CD14-positive monocyte (primary cell): ENCODE results near the gene ZNF423. TPM values are rescaled to one million over a fixed set of nuclear protein-coding genes. Genes with fewer than 3 reads are reported as not detected.

Source experiments
- DNase-seq, 3 donors: peaks; one replicate each; pipeline ENCODE4 v3.0.0-alpha.2; 2011 to 2022
- H2AFZ ChIP-seq: 2 replicates; pipeline ENCODE4 v1.6.0; 2012; ENCODE audit warnings: mild to moderate bottlenecking, low read depth, low read length, inconsistent platforms; ENCODE audit not compliant: insufficient read depth, poor library complexity, severe bottlenecking
- H3K27ac ChIP-seq, 2 donors: 1 replicate in 1 of 2; 2 replicates in 1 of 2; pipeline ENCODE4 v1.5.1; 2012 to 2013; ENCODE audit warnings: low read length in 2 of 2, control low read depth in 1 of 2, inconsistent platforms in 1 of 2, low read depth in 1 of 2, mild to moderate bottlenecking in 1 of 2
- H3K27me3 ChIP-seq, 2 donors: one replicate each; pipeline versions ENCODE4 v1.6.0 to v1.6.1; 2011 to 2013; ENCODE audit warnings: low read length in 2 of 2; ENCODE audit not compliant: control insufficient read depth in 2 of 2, insufficient read depth in 2 of 2
- H3K36me3 ChIP-seq, 2 donors: replicated peaks in 1 of 2; 1 replicate in 1 of 2; 2 replicates in 1 of 2; pipeline versions ENCODE4 v1.5.1 to v1.6.1; 2012 to 2013; ENCODE audit warnings: low read length in 2 of 2, control low read depth in 1 of 2, inconsistent platforms in 1 of 2, mild to moderate bottlenecking in 1 of 2; ENCODE audit not compliant: insufficient read depth in 2 of 2, control insufficient read depth in 1 of 2
- H3K4me1 ChIP-seq, 2 donors: 1 replicate in 1 of 2; 2 replicates in 1 of 2; pipeline versions ENCODE4 v1.5.1 to v1.6.1; 2012 to 2013; ENCODE audit warnings: low read length in 2 of 2, control low read depth in 1 of 2, inconsistent platforms in 1 of 2, mild to moderate bottlenecking in 1 of 2, moderate library complexity in 1 of 2; ENCODE audit not compliant: insufficient read depth in 2 of 2, control insufficient read depth in 1 of 2
- H3K4me2 ChIP-seq: replicated peaks from 2 replicates; pipeline ENCODE3; 2012; ENCODE audit warnings: low read length, moderate library complexity, mild to moderate bottlenecking; ENCODE audit not compliant: poor library complexity, severe bottlenecking; ENCODE audit errors: extremely low read depth
- H3K4me3 ChIP-seq, 3 experiments: fragments of 200-600 bp in 1 of 3; sonication (generic) in 1 of 3; replicated peaks in 1 of 3; 1 replicate in 2 of 3; 2 replicates in 1 of 3; pipeline ENCODE4 v1.5.1; 2011 to 2013; ENCODE audit warnings: low read length in 3 of 3, mild to moderate bottlenecking in 3 of 3, control low read depth in 2 of 3, low read depth in 2 of 3, inconsistent platforms in 1 of 3, moderate library complexity in 1 of 3
- H3K79me2 ChIP-seq: 2 replicates; pipeline ENCODE4 v1.6.0; 2012; ENCODE audit warnings: mild to moderate bottlenecking, control low read depth, inconsistent platforms, low read length, moderate library complexity; ENCODE audit not compliant: insufficient read depth
- H3K9ac ChIP-seq: 2 replicates; pipeline ENCODE4 v1.6.0; 2017; ENCODE audit warnings: low read length, mild to moderate bottlenecking; ENCODE audit not compliant: insufficient read depth, poor library complexity, severe bottlenecking
- H3K9me3 ChIP-seq, 2 donors: replicated peaks in 1 of 2; 1 replicate in 1 of 2; 2 replicates in 1 of 2; pipeline versions ENCODE4 v1.5.1 to v1.6.1; 2012 to 2013; ENCODE audit warnings: low read length in 2 of 2, control low read depth in 1 of 2; ENCODE audit not compliant: control insufficient read depth in 1 of 2, insufficient read depth in 1 of 2
- H4K20me1 ChIP-seq: 2 replicates; pipeline ENCODE4 v1.6.0; 2012; ENCODE audit warnings: mild to moderate bottlenecking, low read length, control low read depth, moderate library complexity; ENCODE audit not compliant: insufficient read depth
- H3K27ac Mint-ChIP-seq, 7 donors: one replicate each; pipeline ENCODE4 v1.8.0; 2020; ENCODE audit warnings: mild to moderate bottlenecking in 7 of 7, mixed read lengths in 7 of 7, moderate library complexity in 6 of 7, inconsistent platforms in 2 of 7
- H3K27me3 Mint-ChIP-seq, 3 donors: one replicate each; pipeline ENCODE4 v1.8.0; 2021 to 2022; ENCODE audit warnings: low read depth in 3 of 3, mild to moderate bottlenecking in 3 of 3, mixed read lengths in 3 of 3, moderate library complexity in 3 of 3, inconsistent platforms in 1 of 3
- H3K36me3 Mint-ChIP-seq, 2 donors: one replicate each; pipeline ENCODE4 v1.8.0; 2020; ENCODE audit warnings: mixed read lengths in 2 of 2, inconsistent platforms in 1 of 2, mild to moderate bottlenecking in 1 of 2
- H3K4me1 Mint-ChIP-seq: one replicate; pipeline ENCODE4 v1.8.0; 2020; ENCODE audit warnings: mild to moderate bottlenecking, mixed read lengths
- H3K4me3 Mint-ChIP-seq, 2 donors: one replicate each; pipeline ENCODE4 v1.8.0; 2020; ENCODE audit warnings: mild to moderate bottlenecking in 2 of 2, mixed read lengths in 2 of 2, moderate library complexity in 1 of 2
- H3K9me3 Mint-ChIP-seq, 7 donors: one replicate each; pipeline ENCODE4 v1.8.0; 2020 to 2022; ENCODE audit warnings: mixed read lengths in 7 of 7, mild to moderate bottlenecking in 6 of 7, moderate library complexity in 6 of 7, inconsistent platforms in 2 of 7
- CTCF ChIP-seq: fragments of 200-600 bp; IDR thresholded peaks from one replicate; pipeline ENCODE4 v1.8.0; 2022; ENCODE audit warnings: antibody characterized with exemption, mild to moderate bottlenecking
- WGBS: methylation state at CpG from one replicate; pipeline ENCODE4 v1.1.5; 2013; ENCODE audit warnings: missing lambda C conversion rate; ENCODE audit not compliant: insufficient coverage; 5-methylcytosine and 5-hydroxymethylcytosine counted together
- intact Hi-C, 2 donors: fragments of 100-400 bp; cut with micrococcal nuclease; formaldehyde crosslinking; loops; one replicate each; pipeline versions ENCODE4 v1.15.0 to v1.15.1; 2023
- polyA plus RNA-seq, 3 donors: library from polyadenylated mRNA; depleted of rRNA in 1 of 3; unstranded in 2 of 3; stranded (reverse) in 1 of 3; fragments of 300-500 nt in 2 of 3; fragments of >200 nt in 1 of 3; fragmentation: Illumina TruSeq in 2 of 3; gene quantifications; 1 replicate in 2 of 3; 2 replicates in 1 of 3; pipeline ENCODE4 v1.2.3, GENCODE V29; 2012 to 2021

ZNF423 gene
- polyA plus RNA-seq, 3 donors = not detected

- H3K9ac ChIP-seq = peak overlapping the region; percentile 34
- H3K4me2 ChIP-seq = peak overlapping the region; percentile 45
- no peaks in the 10 kb centered on the region for H3K27me3 ChIP-seq
- peak overlapping the region; percentile 28 to 56 for H3K4me3 Mint-ChIP-seq
- no peaks in the 10 kb centered on the region for H3K9me3 ChIP-seq
- no peaks in the 10 kb centered on the region for H3K79me2 ChIP-seq
- H3K36me3 Mint-ChIP-seq = no peaks in the 10 kb centered on the region
- no peak for TF ChIP-seq CTCF
- H3K36me3 ChIP-seq = no peaks in the 10 kb centered on the region
- DNase-seq = no peak
- H3K4me3 ChIP-seq = peak overlapping the region in 1 of 3 experiments; percentile 22
- peaks cover 5 to 6% of the 10 kb centered on the region in 2 donors for H3K4me1 ChIP-seq
- H3K27me3 Mint-ChIP-seq = peaks cover 6 to 11% (median 6%) of the 10 kb centered on the region in 3 donors
- H3K27ac Mint-ChIP-seq = no peak overlapping the region
- H3K9me3 Mint-ChIP-seq = no peaks in the 10 kb centered on the region
- WGBS = 0% methylated on average over 13 of the region's 18 CpGs
- H3K4me1 Mint-ChIP-seq = peaks cover 15% of the 10 kb centered on the region
- H3K27ac ChIP-seq = no peak overlapping the region
- no peaks in the 10 kb centered on the region for H4K20me1 ChIP-seq
- H2AFZ ChIP-seq = peak overlapping the region; percentile 73
- intact Hi-C loops = no loop called here
Observed at GRCh38 chr16:49441366-49441780, 414.5 kb downstream of the ZNF423 start.

- no peak for DNase-seq
- peaks cover 15% of the 10 kb centered on the region for H3K4me1 Mint-ChIP-seq
- 47% methylated on average over 13 of the region's 20 CpGs for WGBS
- peak overlapping the region in 1 of 2 donors; percentile 3 for H3K4me3 Mint-ChIP-seq
- H3K27ac Mint-ChIP-seq = peak overlapping the region in 2 of 7 donors; percentile 33 to 49
- Histone ChIP-seq H3K9me3 (no peaks in the 10 kb centered on the region), H3K79me2 (no peaks in the 10 kb centered on the region), H3K4me2 (no peak overlapping the region), H3K27me3 (no peaks in the 10 kb centered on the region), H3K9ac (no peak overlapping the region), H3K4me3 (no peak overlapping the region), H2AFZ (no peak overlapping the region), H4K20me1 (no peaks in the 10 kb centered on the region), H3K36me3 (no peaks in the 10 kb centered on the region), H3K27ac (no peak overlapping the region), H3K4me1 (peaks cover 5 to 6% of the 10 kb centered on the region in 2 donors)
- H3K27me3 Mint-ChIP-seq = peaks cover 6 to 11% (median 6%) of the 10 kb centered on the region in 3 donors
- no peaks in the 10 kb centered on the region for H3K36me3 Mint-ChIP-seq
- TF ChIP-seq CTCF = no peak
- intact Hi-C loops = no loop called here
- no peaks in the 10 kb centered on the region for H3K9me3 Mint-ChIP-seq
Observed at GRCh38 chr16:49440156-49441065, 415.5 kb downstream of the ZNF423 start.
